GM19043 (cell line): ENCODE data around the gene RAD50.
"Not testable (repeated sequence)": the region's sequence is repeated elsewhere in the genome, so short reads cannot be mapped to it uniquely, and the experiment has no call there.

Experiments
- ATAC-seq: cut with Tn5 transposase; IDR thresholded peaks from one replicate; pipeline ENCODE4 v1.9.1; 2021; ENCODE audit warnings: low read depth; ENCODE audit not compliant: unreplicated experiment

RAD50 gene

DNA sequence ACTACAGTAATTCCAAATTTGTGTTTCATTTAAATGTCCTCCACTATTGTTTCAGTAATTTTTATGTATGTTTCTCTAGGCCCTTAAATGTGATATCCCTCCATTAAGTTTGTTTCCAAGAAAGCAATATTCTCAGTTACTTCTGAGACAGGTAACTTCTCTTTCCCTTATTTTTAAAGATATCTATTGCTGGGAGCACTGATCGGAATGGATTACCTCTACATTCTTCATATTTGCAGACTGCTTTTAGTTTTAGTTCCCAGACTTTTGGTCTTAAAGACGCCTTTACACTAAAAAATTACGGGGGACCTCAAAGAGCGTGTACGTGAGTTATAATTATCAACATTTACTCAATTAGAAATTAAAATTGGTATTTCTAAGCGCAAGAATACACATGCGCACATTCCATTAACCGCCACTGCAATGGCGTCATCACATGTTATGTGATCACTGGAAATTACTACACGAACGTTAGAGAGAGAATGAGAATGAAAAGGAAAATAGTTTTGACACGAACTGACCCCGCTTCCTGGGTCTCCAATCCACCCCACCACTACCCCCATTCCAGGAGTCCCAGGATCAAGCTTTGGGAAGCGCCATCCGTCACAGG is 519 bp upstream of the RAD50 start:
- no peak for ATAC-seq

DNA sequence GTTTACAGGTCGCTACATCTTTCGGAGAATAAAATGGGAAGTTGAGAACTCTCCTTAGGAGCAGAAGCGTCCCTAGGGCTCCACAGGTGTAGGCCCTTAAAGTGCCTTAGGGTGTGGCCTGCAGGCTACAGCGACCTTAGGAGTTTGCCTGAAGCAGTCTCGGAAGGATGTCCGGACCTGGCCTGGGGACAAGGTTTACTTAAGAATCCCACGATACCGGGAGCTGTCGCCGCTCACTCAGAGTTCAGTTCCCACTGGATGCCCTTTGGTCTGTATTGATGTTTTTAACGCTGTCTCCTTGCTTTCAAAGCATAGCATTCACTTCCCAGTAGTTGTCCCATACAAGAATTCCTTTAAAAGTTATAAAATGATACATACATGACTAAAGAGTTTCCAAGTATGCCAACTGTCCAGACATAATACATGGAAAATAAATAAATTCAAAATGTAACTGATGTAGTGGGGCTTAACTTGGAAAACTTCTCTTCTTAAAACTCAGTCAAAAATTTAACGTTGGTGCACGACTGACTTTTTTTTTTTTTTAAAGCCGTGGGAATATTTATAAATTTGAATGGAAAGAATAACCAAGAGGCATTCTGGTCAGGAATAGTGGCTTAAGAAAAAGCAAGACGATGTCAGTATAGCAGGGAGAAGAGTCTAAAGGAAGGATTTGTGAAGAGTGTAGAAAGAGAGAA is 848 bp downstream of the RAD50 start:
- peak; percentile 30 for ATAC-seq

DNA sequence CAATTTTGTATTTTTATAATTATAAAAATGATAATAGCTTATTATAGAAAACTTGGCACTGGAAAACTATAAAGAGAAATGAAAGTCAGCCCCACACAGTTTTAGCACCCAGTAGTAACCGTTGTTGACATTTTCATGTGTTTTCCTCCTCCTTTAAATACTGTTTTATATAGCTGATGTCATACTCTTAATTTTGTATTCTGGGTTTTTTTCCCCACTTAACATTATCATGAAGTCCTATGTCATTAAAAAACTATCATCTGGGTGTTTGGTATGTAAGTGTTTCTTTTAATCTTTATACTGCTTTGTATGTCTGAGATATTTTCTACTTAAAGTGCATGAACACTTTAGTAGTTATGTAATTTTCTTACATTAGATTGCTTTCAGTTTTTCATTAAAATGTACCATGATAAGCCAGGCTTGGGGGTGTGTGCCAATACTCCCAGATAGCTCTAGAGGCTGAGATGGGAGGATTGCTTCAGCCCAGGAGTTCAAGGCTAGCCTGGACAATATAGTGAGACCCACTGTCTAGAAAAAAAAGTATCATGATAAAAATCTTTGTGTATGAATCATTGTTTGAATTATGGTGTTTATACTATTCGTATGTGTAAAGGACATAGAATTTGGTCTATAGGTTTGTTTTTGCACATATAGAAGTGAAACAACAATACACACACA is 2.7 kb downstream of the RAD50 start:
- no peak for ATAC-seq

DNA sequence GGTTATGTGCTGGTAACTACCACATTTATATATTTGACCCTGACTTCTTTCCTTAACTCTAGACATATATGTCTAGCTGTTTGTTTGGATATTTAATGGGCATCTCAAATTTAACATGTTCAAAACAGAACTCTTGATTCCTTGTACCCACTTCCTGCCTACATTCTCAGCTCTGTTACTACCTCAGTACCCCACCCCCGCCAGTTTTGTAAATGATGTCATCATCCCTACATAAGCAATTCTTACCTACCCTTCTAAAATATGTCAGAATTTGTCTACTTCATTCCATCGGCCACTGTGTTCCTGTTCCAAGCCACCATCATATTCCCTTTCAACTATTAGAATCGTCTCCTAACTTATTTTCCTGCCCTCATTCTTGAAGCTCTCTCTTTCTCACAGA is 4.8 kb downstream of the RAD50 start:
- ATAC-seq = no peak

DNA sequence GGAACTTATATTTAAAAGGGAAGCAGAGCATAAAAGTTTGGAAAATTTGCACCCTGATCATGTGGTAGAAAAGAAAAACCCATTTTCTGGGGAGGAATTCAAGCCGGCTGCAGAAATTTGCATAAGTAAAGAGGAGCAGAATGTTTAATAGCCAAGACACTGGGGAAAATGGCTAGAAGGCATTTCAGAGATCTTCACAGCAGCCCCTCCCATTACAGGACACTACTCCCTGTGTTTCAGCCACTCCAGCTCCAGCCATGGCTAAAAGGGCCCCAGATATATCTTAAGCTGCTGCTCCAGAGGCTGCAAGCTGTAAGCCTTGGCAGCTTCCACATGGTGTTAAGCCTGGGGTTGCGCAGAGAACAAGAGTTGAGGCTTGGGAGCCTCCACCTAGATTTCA is 7.8 kb downstream of the RAD50 start:
- ATAC-seq = not testable (repeated sequence)

DNA sequence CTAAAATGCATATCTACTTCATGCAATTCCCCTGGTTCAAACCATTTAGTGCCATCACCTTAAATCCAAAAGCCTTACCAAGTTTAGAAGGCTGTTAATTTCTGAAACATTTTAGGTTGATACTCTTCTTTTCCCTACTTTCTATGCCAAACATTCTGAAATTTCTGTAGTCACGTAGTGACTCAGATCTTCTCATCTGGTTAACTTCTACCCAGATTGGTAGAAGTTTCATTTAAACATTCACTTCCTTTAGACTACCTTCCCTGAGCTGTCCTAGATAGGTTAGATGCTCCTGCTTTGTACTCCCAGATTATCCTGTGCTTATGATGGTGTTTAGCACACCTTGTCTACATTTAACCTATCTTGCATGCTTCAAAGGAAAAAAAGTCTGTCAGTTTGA is 9.9 kb downstream of the RAD50 start:
- ATAC-seq = no peak

DNA sequence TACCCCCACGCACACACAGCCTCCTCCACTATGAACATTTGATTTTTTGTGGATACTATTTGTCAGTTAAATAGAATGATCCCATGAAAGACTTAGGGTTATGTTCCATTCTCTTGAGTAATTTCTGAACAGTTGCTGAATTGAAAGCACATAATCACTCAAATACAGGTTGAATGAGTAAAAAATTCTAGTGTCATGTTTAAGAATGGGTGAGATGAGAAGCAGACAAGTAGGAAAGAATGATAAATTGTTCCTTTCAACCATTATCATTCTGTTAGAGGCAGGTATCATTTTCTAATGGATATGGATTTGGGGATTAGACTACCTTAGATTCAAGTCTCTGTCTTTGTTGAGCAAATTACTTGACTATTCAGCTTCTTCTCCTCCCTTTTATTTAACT is 19.3 kb downstream of the RAD50 start:
- ATAC-seq = no peak

DNA sequence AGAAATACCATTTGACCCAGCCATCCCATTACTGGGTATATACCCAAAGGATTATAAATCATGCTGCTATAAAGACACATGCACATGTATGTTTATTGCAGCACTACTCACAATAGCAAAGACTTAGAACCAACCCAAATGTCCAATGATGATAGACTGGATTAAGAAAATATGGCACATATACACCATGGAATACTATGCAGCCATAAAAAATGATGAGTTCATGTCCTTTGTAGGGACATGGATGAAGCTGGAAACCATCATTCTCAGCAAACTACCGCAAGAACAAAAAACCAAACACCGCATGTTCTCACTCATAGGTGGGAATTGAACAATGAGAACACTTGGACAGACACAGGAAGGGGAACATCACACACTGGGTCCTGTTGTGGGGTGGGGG is 27.8 kb downstream of the RAD50 start:
- not testable (repeated sequence) for ATAC-seq

DNA sequence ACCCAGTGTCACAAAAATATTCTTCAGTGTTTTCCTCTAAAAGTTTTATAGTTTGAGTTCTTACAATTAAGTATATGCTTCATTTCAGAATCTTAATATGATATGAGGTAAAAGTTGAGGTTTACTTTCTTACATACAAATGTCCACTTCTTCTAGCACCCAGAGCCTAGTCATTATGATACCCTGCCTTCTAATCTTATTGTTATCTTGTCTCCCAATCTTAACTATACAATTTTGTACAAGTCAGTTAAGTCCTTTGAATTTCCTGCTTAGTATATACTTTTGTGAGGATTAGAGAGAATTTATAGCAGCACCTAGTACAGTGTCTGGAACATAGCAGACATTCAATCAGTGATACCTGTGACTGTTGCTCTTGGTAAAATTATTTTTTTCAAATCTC is 29.3 kb downstream of the RAD50 start:
- ATAC-seq = no peak

DNA sequence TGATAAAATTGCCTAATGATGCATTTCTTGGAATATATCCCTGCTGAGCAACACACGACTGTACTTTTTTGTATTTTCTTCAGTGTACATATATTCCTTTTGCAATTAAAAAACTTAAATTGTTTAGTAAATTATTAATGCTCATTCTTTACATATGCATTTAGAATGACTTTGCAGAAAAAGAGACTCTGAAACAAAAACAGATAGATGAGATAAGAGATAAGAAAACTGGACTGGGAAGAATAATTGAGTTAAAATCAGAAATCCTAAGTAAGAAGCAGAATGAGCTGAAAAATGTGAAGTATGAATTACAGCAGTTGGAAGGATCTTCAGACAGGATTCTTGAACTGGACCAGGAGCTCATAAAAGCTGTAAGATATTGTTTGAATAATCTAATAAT is 32.7 kb downstream of the RAD50 start:
- ATAC-seq = no peak

DNA sequence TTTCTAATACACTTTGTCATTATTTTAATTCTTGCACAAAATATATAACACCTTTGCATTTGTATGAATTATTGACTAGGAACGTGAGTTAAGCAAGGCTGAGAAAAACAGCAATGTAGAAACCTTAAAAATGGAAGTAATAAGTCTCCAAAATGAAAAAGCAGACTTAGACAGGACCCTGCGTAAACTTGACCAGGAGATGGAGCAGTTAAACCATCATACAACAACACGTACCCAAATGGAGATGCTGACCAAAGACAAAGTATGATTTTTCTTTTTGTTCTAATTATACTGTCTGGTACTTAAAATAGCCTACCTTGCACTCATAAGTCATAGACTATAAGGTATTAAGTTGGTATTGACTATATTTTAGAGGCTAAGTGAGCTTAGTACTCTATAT is 34.4 kb downstream of the RAD50 start:
- no peak for ATAC-seq

DNA sequence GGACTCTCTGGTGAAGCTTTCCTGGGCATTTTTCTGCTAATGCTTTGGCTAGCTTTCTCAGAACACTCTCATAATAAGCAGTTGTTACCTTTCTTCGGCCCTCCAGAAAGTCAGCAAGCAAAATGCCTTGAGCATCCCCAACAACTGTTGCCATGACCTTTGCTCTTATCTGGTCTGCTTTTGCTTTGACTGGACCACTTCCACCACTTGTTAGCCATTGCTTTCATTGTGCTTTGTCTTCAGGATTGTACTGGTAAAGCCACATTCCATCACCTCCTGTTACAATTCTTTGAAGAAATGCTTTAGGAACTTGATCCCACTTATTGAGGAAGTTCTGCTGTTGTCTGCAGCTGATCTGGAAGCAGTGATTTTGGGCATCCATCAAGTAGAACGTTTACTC is 35.7 kb downstream of the RAD50 start:
- no peak for ATAC-seq

DNA sequence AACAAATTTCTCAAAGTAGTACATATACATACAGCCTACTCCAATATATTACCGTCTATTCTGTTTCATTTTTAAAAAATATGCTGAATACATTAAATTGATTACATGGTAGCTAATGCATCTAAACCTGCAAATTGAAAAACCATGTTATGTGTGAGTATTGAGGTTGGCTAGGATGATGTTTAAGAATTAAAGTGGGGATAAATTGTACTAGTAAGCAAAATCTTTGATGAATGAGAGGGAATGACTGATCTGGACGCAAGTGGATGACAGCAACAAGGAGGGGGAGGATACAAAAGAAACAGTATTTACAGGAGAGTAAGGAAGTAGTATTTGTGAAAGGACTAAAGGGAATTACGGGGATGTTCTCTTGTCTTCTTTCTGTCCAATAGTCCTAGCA is 37.4 kb downstream of the RAD50 start:
- no peak for ATAC-seq

DNA sequence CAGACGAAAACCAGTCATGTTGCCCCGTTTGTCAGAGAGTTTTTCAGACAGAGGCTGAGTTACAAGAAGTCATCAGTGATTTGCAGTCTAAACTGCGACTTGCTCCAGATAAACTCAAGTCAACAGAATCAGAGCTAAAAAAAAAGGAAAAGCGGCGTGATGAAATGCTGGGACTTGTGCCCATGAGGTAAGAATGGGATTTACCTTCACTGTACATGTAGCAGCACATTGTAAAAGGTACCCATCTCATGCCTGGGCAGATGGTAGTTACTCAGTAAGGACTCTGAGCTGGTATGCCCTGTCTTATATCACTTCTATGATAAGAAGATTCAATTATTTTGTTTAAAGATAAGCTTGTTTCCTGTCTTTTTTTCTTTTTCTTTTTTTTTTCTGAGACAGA is 38.8 kb downstream of the RAD50 start:
- no peak for ATAC-seq

DNA sequence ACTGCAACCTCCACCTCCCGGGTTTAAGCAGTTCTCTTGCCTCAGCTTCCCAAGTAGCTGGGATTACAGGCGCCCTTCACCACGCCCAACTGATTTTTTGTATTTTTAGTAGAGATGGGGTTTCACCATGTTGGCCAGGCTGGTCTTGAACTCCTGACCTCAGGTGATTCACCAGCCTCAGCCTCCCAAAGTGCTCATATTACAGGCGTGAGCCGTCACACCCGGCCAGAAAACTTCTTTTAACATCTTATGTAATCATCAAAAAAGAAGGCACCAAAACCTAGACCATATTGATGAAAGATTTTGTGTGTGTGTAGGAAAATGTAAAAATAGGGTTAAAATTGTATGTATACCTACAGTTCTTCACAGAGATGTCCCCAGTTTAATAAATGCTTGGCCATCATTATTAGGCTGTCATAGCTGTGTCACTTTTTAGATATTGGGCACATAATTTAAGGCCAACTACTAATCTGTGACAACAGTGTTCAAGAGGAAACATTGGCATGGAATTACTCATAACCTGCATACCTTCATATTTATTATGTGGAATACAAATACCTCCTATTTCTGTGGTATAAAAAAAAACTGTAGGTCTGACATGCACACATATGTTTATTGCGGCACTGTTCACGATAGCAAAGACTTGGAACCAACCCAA is 44.4 kb downstream of the RAD50 start:
- no peak for ATAC-seq

DNA sequence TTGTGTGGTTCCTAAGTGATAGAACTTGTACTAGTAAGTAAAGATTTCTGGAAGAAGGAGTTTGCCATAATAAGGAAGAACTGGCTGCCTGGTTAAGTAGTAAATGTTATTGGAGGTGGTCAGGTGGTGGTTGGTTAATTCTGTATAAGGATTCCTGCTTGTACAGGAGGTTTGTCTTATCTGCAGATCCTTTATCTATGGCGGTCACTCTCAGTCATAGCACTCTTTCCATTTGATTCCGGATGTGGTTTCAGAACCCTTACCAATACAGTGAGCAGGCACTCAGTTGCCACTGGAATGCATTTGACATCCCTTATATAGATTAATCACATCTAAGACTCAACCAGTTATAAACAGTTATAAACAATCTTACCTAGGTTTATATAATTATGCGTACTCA is 50.3 kb downstream of the RAD50 start:
- no peak for ATAC-seq

DNA sequence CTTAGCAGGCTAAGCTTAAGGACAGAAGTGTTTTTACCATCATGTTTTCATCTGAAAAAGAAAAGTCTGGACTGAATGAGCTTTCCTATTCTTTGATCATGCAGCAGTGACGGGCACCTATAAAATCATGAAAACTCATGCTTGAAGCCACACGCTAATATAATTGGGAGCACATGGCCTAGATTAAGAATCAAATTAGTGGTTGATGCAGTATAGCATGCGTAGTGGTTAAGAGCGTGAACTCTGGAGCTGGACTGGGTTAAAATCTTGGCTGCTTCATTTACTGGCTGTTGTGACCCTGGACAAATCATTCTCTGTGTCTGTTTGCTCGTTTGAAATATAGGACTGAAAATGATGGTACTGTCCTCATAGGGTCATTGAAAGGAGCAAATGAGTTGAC is 51.3 kb downstream of the RAD50 start:
- ATAC-seq = no peak

DNA sequence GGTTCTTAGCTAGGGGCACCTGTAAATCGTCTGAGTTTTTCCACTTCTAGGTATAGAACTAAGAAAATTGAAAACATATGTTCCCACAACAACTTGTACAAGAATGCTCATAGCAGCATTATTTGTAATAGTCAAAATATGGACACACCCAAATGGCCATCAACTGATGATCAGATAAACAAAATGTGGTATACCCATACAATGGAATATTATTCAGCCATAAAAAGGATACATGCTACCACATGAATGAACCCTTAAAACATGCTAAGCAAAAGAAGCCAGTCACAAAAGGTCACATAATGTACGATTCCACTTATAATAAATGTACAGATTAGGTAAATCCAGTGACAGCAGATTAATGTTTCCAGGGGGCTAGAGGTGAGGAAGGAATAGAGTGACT is 55.2 kb downstream of the RAD50 start:
- no peak for ATAC-seq

DNA sequence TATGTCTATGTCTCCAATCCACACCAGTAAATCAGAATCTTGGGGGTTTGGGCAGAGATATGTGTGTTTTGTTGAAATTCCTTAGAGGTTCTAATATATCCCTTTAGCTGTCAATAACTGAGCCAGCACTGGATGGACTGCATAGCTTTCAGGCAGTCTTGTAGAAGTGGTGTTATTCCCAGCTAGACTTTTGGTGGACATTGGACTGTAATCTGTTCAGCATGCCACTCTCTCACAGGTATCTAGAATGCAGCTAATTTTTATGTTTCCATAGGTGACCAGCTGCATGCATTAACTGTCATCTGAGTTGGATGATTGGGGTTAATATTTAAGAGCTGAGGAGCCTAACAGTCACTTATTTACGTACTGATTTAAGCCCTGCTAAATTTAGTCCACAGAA is 56.1 kb downstream of the RAD50 start:
- ATAC-seq = no peak

DNA sequence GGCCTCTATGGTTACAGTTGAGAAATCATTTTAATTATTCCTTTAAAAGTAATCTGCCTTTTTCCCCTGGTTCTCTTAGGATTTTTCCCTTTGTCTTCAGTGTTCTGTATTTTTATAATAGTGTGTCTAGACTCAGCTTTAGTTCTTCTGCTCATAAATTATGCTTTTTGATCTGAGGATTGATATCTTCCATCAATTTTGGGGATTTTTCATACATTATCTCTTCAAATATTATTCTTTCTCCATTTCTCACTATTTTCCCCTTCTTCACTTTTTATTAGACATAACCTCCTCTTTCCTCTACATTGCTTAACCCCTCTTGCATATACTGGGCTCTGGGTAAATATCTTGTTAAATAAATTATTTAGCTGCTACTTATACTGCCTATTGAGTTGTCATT is 64.9 kb downstream of the RAD50 start:
- ATAC-seq = no peak

DNA sequence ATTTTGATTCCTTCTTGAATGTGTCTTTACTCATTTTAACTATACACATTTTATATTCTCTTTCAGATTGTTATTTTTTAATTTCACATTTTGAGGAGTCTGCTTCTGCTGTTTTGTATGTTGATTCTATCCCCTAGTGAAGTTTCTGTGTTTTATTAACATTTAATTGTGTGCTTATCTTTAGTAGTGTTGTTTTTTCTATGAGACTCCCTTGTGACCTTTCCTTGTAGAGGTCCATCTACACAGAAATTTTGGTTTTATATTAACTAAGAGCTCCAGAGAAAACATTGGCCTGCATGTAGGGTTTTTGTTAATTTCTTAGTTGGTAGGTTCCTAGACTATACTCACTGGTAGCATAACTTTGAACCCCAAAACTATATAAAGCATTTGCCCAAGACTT is 65.8 kb downstream of the RAD50 start:
- no peak for ATAC-seq

DNA sequence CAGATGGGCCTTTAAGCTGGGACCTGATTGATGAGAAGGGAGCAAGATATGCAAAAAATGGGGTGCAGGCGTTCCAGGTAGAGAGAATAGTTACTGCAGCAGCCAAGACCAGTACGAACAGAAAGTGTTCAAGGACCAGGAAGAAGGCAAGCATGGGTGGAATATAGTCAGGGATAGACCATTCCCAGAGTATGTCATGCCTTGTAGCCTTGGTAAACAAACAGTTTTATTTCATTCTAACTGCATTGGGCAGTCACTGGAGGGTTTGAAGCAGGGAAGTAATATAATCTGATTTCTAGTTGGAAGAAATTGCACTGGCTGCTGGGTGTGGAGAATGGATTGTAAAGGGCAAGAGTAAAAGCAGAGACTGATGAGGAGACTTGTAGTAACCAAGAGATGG is 70.7 kb downstream of the RAD50 start:
- ATAC-seq = no peak
